ENCODE data around the gene FBLN2.

Gene FBLN2

DNA sequence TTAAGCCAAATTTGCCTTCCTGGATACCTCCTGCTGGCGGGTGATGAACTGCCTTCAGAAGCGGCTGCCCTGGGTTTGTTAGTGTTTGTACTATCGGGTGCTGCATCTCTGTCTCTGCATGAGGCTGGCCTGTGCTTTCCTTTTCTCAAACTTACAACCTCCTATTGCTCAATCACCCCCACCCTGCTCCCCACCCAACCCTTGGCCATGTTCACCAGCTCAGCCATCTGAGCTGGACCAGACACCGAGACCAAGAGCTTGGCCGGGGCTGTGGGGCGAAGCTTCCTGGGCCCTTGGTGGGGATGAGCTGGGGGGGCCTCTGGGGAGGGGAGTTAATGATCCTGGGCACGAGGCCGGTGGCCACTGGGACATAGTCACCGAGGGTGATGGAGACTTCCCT is 16.8 kb upstream of the FBLN2 start:
- DNase-seq (ENCODE audit: low spot score), result no peak

- DNase-seq (ENCODE audit: low spot score), result no peak
Measured at GRCh38 chr3:13532631-13533030, 16.3 kb upstream of the FBLN2 start.

- no peak for DNase-seq (ENCODE audit: low spot score)
Measured at GRCh38 chr3:13533885-13534301, 15.0 kb upstream of the FBLN2 start.

DNA sequence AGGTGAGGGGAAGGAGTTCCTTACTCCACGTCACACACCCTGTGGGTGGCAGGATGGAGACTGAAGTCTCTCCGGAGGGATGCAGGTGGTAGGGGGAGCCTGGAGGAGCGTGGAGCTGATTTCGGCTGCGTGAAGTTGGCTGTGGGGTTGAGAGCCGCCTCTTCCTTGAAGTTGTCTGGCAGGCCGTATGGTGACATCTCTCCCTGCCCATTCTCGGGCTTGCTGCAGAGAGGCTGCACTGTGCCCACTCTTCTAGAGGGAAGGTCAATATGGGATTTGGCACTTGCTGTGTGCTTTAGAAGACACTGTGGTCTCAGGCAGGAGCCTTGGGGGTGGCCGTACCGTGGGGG is 13.4 kb upstream of the FBLN2 start:
- no peak for DNase-seq (ENCODE audit: low spot score)

GRCh38 chr3:13535905-13536304 is 13.0 kb upstream of the FBLN2 start:
- DNase-seq (ENCODE audit: low spot score), result no peak

- DNase-seq (ENCODE audit: low spot score), result no peak
Measured at GRCh38 chr3:13536432-13536831, 12.5 kb upstream of the FBLN2 start.

- DNase-seq (ENCODE audit: low spot score), result no peak
Measured at GRCh38 chr3:13536832-13537231, 12.1 kb upstream of the FBLN2 start.

DNA sequence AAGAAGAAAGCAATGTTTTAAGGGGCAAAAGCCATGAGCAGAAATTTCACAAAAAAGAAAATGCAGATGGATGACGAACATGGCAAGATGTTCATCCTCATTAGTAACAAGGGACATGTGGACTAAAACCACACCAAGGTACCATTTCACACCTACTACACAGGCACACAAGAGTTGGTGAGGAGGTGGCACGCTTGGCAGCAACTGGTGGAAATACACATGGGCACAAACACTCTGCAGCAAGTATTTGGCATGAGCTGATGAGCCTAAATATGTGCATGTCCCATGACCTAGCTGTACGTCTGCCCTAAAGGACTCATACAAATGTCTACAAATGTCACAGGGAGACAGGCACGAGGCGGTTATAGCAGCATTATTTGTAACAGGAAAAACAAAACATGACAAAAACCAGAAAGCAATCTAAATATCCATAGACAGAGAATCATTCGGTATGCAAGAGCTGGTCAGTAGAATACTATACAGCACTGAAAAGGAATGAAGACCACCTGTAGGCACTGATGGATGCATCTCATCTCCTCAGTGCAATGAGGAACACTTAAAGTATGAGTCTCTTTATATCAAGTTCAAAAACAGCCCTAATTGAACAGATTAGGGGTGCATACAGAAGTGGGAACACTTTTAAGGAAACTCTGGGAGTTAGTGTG is 11.5 kb upstream of the FBLN2 start:
- DNase-seq (ENCODE audit: low spot score), result no peak

DNA sequence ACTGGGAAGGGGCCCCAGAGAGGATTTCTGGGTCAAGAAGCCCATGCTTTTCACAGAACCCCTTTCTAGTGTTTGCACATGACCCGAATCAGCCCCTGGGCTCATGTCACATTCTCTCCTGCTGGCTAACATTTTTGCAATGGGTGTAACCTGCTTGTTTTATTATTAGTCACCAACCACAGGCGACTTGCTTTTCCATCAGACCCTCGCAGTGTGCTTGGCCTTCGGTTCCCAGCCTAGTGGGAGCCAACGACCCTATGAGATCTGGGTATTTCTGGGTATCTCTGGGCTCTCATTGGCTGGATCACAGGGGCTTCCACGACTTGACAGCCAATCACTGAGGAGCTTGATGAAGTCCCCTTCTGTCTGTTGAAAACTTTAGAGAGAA is 11.0 kb upstream of the FBLN2 start:
- DNase-seq (ENCODE audit: low spot score), result peak; percentile 88

GRCh38 chr3:13538520-13539291 is 10.2 kb upstream of the FBLN2 start:
- no peak for DNase-seq (ENCODE audit: low spot score)

DNA sequence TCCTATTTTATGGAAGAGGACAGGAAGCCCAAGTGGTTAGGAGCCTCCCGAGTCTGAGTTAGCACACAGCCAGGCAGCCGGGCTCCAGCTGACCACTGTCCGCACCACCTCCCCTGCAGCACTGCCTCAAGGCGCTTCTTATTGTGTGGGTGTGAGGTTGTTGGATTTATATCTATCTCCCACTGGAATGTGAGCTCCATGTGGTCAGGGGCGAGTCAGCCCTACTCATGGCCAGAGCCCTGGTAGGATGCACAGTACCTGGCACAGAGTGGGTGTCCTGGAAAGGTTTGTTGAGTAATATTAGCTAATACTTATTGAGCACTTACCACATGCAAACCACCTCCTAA is 9.7 kb upstream of the FBLN2 start:
- DNase-seq (ENCODE audit: low spot score), result no peak

DNA sequence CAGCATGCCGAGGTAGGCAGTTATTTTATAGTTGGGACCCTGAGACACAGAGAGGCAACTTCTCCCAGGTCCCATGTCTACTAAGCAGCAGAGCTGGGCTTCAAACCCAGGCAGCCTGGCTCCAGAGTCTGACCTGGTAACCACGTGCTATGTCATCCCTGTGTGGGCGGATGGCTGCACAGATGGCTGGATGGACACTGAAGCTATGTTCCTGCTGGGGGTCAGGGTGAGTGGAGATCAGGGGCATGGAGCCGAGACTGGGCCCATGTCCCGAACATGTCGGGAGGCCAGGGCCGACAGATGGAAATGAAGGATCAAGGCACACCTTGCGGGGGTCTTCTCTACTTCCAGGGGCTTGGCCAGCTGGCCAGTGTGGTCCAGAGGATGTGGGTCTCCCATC is 9.3 kb upstream of the FBLN2 start:
- DNase-seq (ENCODE audit: low spot score), result no peak

- DNase-seq (ENCODE audit: low spot score), result no peak
Measured at GRCh38 chr3:13540297-13540995, 8.5 kb upstream of the FBLN2 start.

- DNase-seq (ENCODE audit: low spot score), result no peak
Measured at GRCh38 chr3:13541691-13542090, 7.2 kb upstream of the FBLN2 start.

GRCh38 chr3:13542142-13542541 is 6.8 kb upstream of the FBLN2 start:
- DNase-seq (ENCODE audit: low spot score), result no peak

DNA sequence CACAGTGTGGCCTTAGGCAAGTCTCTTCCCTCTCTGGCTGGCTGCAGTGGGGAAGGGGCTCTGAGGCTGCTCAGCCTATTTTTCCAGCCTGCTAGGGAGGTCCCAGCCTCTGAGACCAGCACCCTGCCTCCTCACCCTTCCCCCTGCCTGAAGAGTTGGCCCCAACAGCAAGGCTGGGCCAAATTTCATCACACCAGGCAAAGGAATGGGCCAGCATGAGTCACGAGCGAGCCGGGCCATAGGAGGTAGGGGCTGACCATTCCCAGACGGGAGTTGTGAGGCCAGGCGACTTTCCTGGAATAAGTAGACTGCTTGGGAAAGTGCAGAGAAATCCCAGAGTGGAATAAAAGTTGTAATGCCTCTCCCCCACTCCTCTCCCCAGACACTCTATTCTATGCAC is 5.7 kb upstream of the FBLN2 start:
- DNase-seq (ENCODE audit: low spot score), result peak; percentile 88

- peak; percentile 69 for DNase-seq (ENCODE audit: low spot score)
Measured at GRCh38 chr3:13544293-13544831, 4.6 kb upstream of the FBLN2 start.

- no peak for DNase-seq (ENCODE audit: low spot score)
Measured at GRCh38 chr3:13544951-13545651, 3.8 kb upstream of the FBLN2 start.

DNA sequence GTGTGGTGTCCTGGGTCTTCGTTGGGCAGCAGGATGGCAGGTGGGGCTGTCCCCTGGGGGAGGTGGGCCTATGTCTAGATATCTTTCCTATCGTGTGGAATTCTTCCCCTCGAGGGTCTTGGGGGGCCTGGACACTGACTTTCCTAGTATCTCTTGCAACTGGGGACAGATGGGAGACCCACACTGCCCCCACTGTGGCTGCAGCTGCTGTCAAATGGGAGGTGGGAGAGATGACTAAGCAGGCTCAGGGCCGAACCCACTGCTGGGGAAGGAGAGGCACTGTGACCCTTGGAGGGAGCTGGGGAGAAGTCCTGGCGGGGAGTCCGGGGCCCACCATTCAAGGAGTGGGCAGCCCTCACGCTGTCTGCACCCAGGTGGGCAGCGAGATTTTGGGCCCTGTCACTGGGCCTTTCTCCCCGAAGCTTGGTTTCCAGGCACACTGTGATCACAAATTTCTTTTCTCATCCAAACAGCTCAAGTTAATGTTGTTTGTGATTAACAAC is 2.9 kb upstream of the FBLN2 start:
- no peak for DNase-seq (ENCODE audit: low spot score)

DNA sequence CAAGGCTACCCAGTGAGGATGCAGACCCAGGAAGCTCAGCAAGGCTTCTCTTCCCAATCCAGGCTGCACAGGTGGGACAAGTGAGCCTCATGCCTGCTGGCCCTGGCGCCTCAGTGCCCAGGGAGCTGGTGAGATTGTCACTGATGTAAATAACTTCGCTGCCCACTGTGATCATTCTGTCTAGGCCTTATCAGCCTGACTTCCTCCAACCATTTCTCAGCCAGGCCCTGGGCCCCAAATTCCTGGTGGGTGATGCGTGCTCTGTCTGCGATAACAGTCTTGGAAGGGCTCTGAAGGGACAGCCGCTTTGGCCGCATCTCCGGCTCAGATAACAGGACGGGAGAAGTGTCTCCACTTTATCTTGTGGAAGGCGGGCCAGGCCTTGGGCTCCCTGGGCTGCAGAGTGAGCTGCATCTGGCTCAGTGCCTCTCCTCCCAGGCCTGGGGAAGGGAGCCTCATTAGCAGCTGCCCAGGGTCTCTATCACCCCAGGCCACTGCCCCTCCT is 2.2 kb upstream of the FBLN2 start:
- no peak for DNase-seq (ENCODE audit: low spot score)

DNA sequence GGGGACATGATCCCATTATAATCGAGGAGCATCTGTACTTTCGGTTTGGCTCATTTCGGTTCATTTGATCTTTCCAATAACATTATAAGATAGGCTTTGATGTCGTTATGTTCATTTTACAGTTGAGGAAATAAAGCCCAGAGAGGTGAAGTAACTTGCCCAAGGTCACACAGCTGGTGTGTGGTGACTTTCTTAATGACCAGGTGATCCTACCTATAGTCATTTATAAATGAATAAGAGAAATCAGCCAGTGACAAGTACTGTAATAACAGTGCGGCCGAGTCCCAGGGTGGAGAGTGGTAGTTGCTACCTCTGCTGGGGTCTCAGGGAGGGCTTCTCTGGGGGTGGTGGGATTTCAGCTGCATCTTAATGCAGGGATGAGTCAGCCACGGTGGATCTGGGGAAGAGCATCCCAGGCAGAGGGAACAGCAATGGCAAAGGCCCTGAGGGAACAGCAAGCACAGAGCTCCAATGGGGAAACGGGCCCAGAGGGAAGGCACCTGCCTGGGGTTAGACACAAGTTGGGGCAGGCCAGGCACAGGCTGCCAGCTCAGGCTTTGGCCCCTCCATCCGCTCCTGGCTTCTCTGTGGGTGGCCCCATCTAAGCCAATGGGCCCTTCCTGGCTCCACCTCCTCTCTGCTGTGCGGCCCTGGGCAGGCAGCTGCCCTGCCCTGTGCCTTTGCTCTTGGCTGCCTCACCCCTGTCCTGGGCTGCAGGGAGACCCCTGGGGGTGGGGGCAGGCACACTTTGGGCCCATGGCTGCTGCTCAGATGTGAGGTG is 1.1 kb upstream of the FBLN2 start:
- DNase-seq (ENCODE audit: low spot score), result no peak

All from AG08396 (cell line).